ENCODE measurements around the gene PAFAH2. TPM values are rescaled to one million over a fixed set of nuclear protein-coding genes. Genes with fewer than 3 reads are reported as not detected.

Gene PAFAH2
- total RNA-seq, 1 experiment from 2014 or later, result 12.8 TPM

GRCh38 chr1:26045722-26046245 is 47.9 kb upstream of the PAFAH2 start, which contains the start of gene SLC30A2:
SLC30A2 (minus strand) TSS chr1:26046118; CDS start chr1:26045896, 222 bp downstream.
- H3K4me3 Mint-ChIP-seq (ENCODE audit: unreplicated experiment), result no peak within 1 kb of the TSS
- no peak for TF ChIP-seq CTCF (IDR thresholded peaks at IDR 0.05; ENCODE audit: unreplicated experiment)
- no TSS peak for BruUV-seq (replicated peaks)
- CTCF ChIA-PET, result interaction anchor here (0.7 to 1.4 kb wide), 2 partner anchors 9 to 55 kb away, joined by 3 read pairs; no protein-coding TSS in a partner anchor
- no peak within 1 kb of the TSS for H3K27ac Mint-ChIP-seq (ENCODE audit: low read depth, unreplicated experiment)
- H3K27me3 Mint-ChIP-seq (ENCODE audit: insufficient read depth, unreplicated experiment), result peaks cover 50% of the 10 kb centered on the region
- DNase-seq (ENCODE audit: unreplicated experiment), result no peak
- POLR2A ChIA-PET, result no interaction called here
- intact Hi-C loops (cut with micrococcal nuclease), result no loop called here
- H3K4me1 Mint-ChIP-seq (ENCODE audit: insufficient read depth, unreplicated experiment), result no peaks in the 10 kb centered on the region
- no peaks in the 10 kb centered on the region for H3K36me3 Mint-ChIP-seq (ENCODE audit: insufficient read depth, unreplicated experiment)
- no peaks in the 10 kb centered on the region for H3K9me3 Mint-ChIP-seq (ENCODE audit: unreplicated experiment)

- Mint-ChIP-seq H3K36me3 (ENCODE audit: insufficient read depth, unreplicated experiment) (no peaks in the 10 kb centered on the region), H3K4me1 (ENCODE audit: insufficient read depth, unreplicated experiment) (no peaks in the 10 kb centered on the region), H3K4me3 (ENCODE audit: unreplicated experiment) (no peak overlapping the region), H3K27ac (ENCODE audit: low read depth, unreplicated experiment) (no peak overlapping the region), H3K27me3 (ENCODE audit: insufficient read depth, unreplicated experiment) (peaks cover 44% of the 10 kb centered on the region), H3K9me3 (ENCODE audit: unreplicated experiment) (no peaks in the 10 kb centered on the region)
- DNase-seq (ENCODE audit: unreplicated experiment), result no peak
- no TSS peak for BruUV-seq (replicated peaks)
- TF ChIP-seq CTCF (IDR thresholded peaks at IDR 0.05; ENCODE audit: unreplicated experiment), result no peak
- intact Hi-C loops (cut with micrococcal nuclease), result no loop called here
- ChIA-PET POLR2A (no interaction called here), CTCF (interaction anchor here (1.4 kb wide), 1 partner anchor 9 kb away, joined by 3 read pairs; no protein-coding TSS in a partner anchor)
Measured at GRCh38 chr1:26044971-26045721, 47.3 kb upstream of the PAFAH2 start.

DNA sequence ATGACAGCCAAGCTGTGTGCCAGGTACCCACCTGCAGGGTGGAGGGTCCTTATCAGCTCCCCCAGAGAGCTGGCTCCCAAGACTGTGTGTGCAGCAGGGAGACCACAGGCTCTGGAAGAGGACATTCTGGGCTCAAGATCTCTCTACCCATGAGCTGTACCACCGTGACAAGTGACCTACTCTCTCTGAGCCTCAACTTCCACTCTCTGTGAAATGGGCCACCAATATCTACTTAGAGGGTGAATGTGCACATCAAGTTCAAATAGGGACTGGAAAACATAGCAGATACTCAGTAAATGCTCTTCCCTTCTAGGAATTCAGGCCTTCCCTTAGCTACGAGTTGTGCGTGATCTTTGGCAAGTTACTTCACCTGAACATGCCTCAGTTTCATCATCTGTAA is 46.6 kb upstream of the PAFAH2 start:
- no peak for TF ChIP-seq CTCF (IDR thresholded peaks at IDR 0.05; ENCODE audit: unreplicated experiment)
- Mint-ChIP-seq H3K36me3 (ENCODE audit: insufficient read depth, unreplicated experiment) (no peaks in the 10 kb centered on the region), H3K4me1 (ENCODE audit: insufficient read depth, unreplicated experiment) (no peaks in the 10 kb centered on the region), H3K9me3 (ENCODE audit: unreplicated experiment) (no peaks in the 10 kb centered on the region), H3K27ac (ENCODE audit: low read depth, unreplicated experiment) (no peak overlapping the region), H3K27me3 (ENCODE audit: insufficient read depth, unreplicated experiment) (peaks cover 36% of the 10 kb centered on the region), H3K4me3 (ENCODE audit: unreplicated experiment) (no peak overlapping the region)
- intact Hi-C loops (cut with micrococcal nuclease), result no loop called here
- ChIA-PET POLR2A (interaction anchor here (0.6 kb wide), 1 partner anchor 181 kb away, joined by 3 read pairs; no protein-coding TSS in a partner anchor), CTCF (interaction anchor here (0.9 to 1.0 kb wide), 2 partner anchors 59 to 373 kb away, joined by 3 read pairs; no protein-coding TSS in a partner anchor)
- no peak for DNase-seq (ENCODE audit: unreplicated experiment)
- no TSS peak for BruUV-seq (replicated peaks)

GRCh38 chr1:26043765-26044164 is 45.9 kb upstream of the PAFAH2 start:
- H3K36me3 Mint-ChIP-seq (ENCODE audit: insufficient read depth, unreplicated experiment), result no peaks in the 10 kb centered on the region
- no TSS peak for BruUV-seq (replicated peaks)
- ChIA-PET CTCF (interaction anchor here (0.6 to 1.0 kb wide), 3 partner anchors 9 to 374 kb away, joined by 3 to 4 read pairs (median 3); no protein-coding TSS in a partner anchor), POLR2A (interaction anchor here (0.6 kb wide), 3 partner anchors 180 to 286 kb away, joined by 3 read pairs; no protein-coding TSS in a partner anchor)
- H3K4me1 Mint-ChIP-seq (ENCODE audit: insufficient read depth, unreplicated experiment), result no peaks in the 10 kb centered on the region
- TF ChIP-seq CTCF (IDR thresholded peaks at IDR 0.05; ENCODE audit: unreplicated experiment), result no peak
- no peak overlapping the region for H3K4me3 Mint-ChIP-seq (ENCODE audit: unreplicated experiment)
- intact Hi-C loops (cut with micrococcal nuclease), result no loop called here
- no peak for DNase-seq (ENCODE audit: unreplicated experiment)
- no peak overlapping the region for H3K27ac Mint-ChIP-seq (ENCODE audit: low read depth, unreplicated experiment)
- H3K9me3 Mint-ChIP-seq (ENCODE audit: unreplicated experiment), result no peaks in the 10 kb centered on the region
- H3K27me3 Mint-ChIP-seq (ENCODE audit: insufficient read depth, unreplicated experiment), result peaks cover 31% of the 10 kb centered on the region

Data from MCF 10A (cell line).